HepG2 (cell line): ENCODE measurements around the gene TEKT5. TPM values are rescaled to one million over a fixed set of nuclear protein-coding genes. Genes with fewer than 3 reads are reported as not detected.

ENCODE experiments used
- ATAC-seq: fragments of 200-7000 bp; cut with Tn5 transposase; 3 replicates; pipeline ENCODE4 v1.9.1; 2020; ENCODE audit warnings: mild to moderate bottlenecking, moderate library complexity
- BruUV-seq: library from RNA; stranded (reverse); fragments of 400-500 nt; replicated peaks from 2 replicates; lab custom pipeline; 2021; lab: Mats Ljungman, UMichigan
- CTCF ChIA-PET: fragments of 300-600 bp; formaldehyde crosslinking; extraction: SDS; loops from one replicate; lab custom pipeline; 2021; ENCODE audit warnings: low total read pairs, inconsistent platforms, low intra/inter-chr PET ratio; lab: Yijun Ruan, JAX
- POLR2A ChIA-PET: fragments of 350-600 bp; sonication (Branson Sonifier 250); formaldehyde crosslinking; loops from one replicate; lab custom pipeline; 2020; ENCODE audit warnings: antibody characterized with exemption, inconsistent platforms; lab: Yijun Ruan, JAX
- DNase-seq: peaks from one replicate; pipeline ENCODE4 v3.0.0-alpha.2; 2015; ENCODE audit warnings: low spot score
- FAIRE-seq: peaks from 3 replicates; lab custom pipeline; 2011; peaks lifted over from hg19 to GRCh38; lab: Jason Lieb, UNC
- H2AFZ ChIP-seq: one replicate; pipeline ENCODE4 v1.6.1; 2011; ENCODE audit warnings: low read length, inconsistent platforms
- H3K27ac ChIP-seq: fragments of 300-600 bp; 3 replicates; pipeline ENCODE4 v1.8.0; 2011; ENCODE audit warnings: mixed run types, mild to moderate bottlenecking, mixed read lengths, low read length, inconsistent platforms; ENCODE audit not compliant: insufficient read depth; ENCODE audit errors: extremely low read length
- H3K27me3 ChIP-seq, 2 experiments: fragments of 200-600 bp in 1 of 2; 2 replicates in 1 of 2; 3 replicates in 1 of 2; pipeline versions ENCODE4 v1.6.0 to v1.8.0; 2011; ENCODE audit warnings: low read length in 2 of 2, mild to moderate bottlenecking in 2 of 2, moderate library complexity in 2 of 2, inconsistent platforms in 1 of 2; ENCODE audit not compliant: insufficient read depth in 2 of 2, control insufficient read depth in 1 of 2
- H3K36me3 ChIP-seq, 2 experiments: fragments of 200-600 bp in 1 of 2; replicated peaks in 1 of 2; 2 replicates in 1 of 2; 3 replicates in 1 of 2; pipeline versions ENCODE4 v1.5.1 to v1.8.0; 2011; ENCODE audit warnings: low read length in 2 of 2, inconsistent platforms in 1 of 2; ENCODE audit not compliant: insufficient read depth in 2 of 2, control insufficient read depth in 1 of 2
- H3K4me1 ChIP-seq: 2 replicates; pipeline ENCODE4 v1.5.1; 2012; ENCODE audit warnings: low read length, inconsistent platforms; ENCODE audit not compliant: insufficient read depth
- H3K4me2 ChIP-seq: 2 replicates; pipeline ENCODE4 v1.6.0; 2011; ENCODE audit warnings: low read depth, low read length, inconsistent platforms
- H3K4me3 ChIP-seq, 3 experiments: fragments of 200-600 bp in 1 of 3; sonication (generic), shearing (Covaris generic) in 1 of 3; replicated peaks in 1 of 3; 2 replicates each; pipeline ENCODE4 v1.5.1; 2011 to 2016; ENCODE audit warnings: low read length in 3 of 3, inconsistent platforms in 2 of 3, low read depth in 2 of 3, mild to moderate bottlenecking in 2 of 3, control low read depth in 1 of 3, mixed read lengths in 1 of 3; ENCODE audit not compliant: insufficient read depth in 1 of 3
- H3K79me2 ChIP-seq: one replicate; pipeline ENCODE4 v1.6.1; 2011; ENCODE audit warnings: low read length, inconsistent platforms; ENCODE audit not compliant: insufficient read depth
- H3K9ac ChIP-seq: 2 replicates; pipeline ENCODE4 v1.6.0; 2011; ENCODE audit warnings: mild to moderate bottlenecking, low read depth, low read length, inconsistent platforms; ENCODE audit not compliant: insufficient read depth
- H3K9me3 ChIP-seq: 2 replicates; pipeline ENCODE4 v1.5.1; 2012; ENCODE audit warnings: mild to moderate bottlenecking, low read length
- H4K20me1 ChIP-seq: 2 replicates; pipeline ENCODE4 v1.6.0; 2011; ENCODE audit warnings: inconsistent platforms, mild to moderate bottlenecking, low read length, moderate library complexity; ENCODE audit not compliant: insufficient read depth
- ETV6 ChIP-seq: sonication (generic); formaldehyde crosslinking; conservative IDR thresholded peaks from 2 replicates; pipeline ENCODE4 v1.4.0; 2020; ENCODE audit warnings: missing genetic modification reagents
- GTF3A ChIP-seq: sonication (generic); formaldehyde crosslinking; conservative IDR thresholded peaks from 2 replicates; pipeline ENCODE4 v1.4.0; 2020; ENCODE audit warnings: mild to moderate bottlenecking, missing genetic modification reagents
- HDAC6 ChIP-seq: fragments of 200-600 bp; sonication (generic); IDR thresholded peaks from 2 replicates; pipeline ENCODE4 v1.7.0; 2017; ENCODE audit warnings: mild to moderate bottlenecking, antibody characterized with exemption, low read length, low read depth
- POLR2AphosphoS2 ChIP-seq: IDR thresholded peaks from 2 replicates; pipeline ENCODE4 v1.6.1; 2011; ENCODE audit warnings: low read depth, low read length, improper control_type of control experiment
- RORA ChIP-seq: sonication (generic); formaldehyde crosslinking; IDR thresholded peaks from 2 replicates; pipeline ENCODE4 v1.5.0; 2020; ENCODE audit warnings: mild to moderate bottlenecking, missing genetic modification reagents, moderate library complexity
- TBL1XR1 ChIP-seq: fragments of 150-350 bp; IDR thresholded peaks from 2 replicates; pipeline ENCODE4 v1.6.1; 2014; ENCODE audit warnings: borderline replicate concordance, low read length; ENCODE audit not compliant: partially characterized antibody
- ZBTB3 ChIP-seq: sonication (generic); formaldehyde crosslinking; IDR thresholded peaks from 2 replicates; pipeline ENCODE4 v1.4.0; 2020; ENCODE audit warnings: low read depth, mild to moderate bottlenecking, moderate library complexity, missing genetic modification reagents, borderline replicate concordance
- ZFP36L1 ChIP-seq: sonication (generic); formaldehyde crosslinking; IDR thresholded peaks from 2 replicates; pipeline ENCODE4 v1.8.0; 2022; ENCODE audit warnings: mild to moderate bottlenecking, missing genetic modification reagents, moderate library complexity
- ZNF558 ChIP-seq: sonication (generic); formaldehyde crosslinking; IDR thresholded peaks from 2 replicates; pipeline ENCODE4 v1.9.0; 2022; ENCODE audit warnings: mild to moderate bottlenecking, missing genetic modification reagents, borderline replicate concordance
- ZNF567 ChIP-seq: sonication (generic); formaldehyde crosslinking; IDR thresholded peaks from 2 replicates; pipeline ENCODE4 v1.8.1; 2023; ENCODE audit warnings: mild to moderate bottlenecking, missing genetic modification reagents, borderline replicate concordance
- ZNF615 ChIP-seq: sonication (generic); formaldehyde crosslinking; IDR thresholded peaks from 2 replicates; pipeline ENCODE4 v1.5.0; 2020; ENCODE audit warnings: mild to moderate bottlenecking, missing genetic modification reagents, borderline replicate concordance
- ZNF788 ChIP-seq: sonication (generic); formaldehyde crosslinking; IDR thresholded peaks from 2 replicates; pipeline ENCODE4 v1.5.0; 2020; ENCODE audit warnings: mild to moderate bottlenecking, missing genetic modification reagents, borderline replicate concordance
- WGBS: methylation state at CpG from one replicate; pipeline ENCODE4 v1.1.6; 2017; ENCODE audit warnings: low lambda C conversion rate; 5-methylcytosine and 5-hydroxymethylcytosine counted together
- in situ Hi-C: cut with HindIII; loops from 2 replicates; pipeline ENCODE4 v1.10.0; 2017; ENCODE audit warnings: low pct_unique_long_range_greater_than_20kb; ENCODE audit not compliant: extremely low pct_ligation_motif_present
- intact Hi-C: fragments of 100-400 bp; cut with micrococcal nuclease; formaldehyde crosslinking; loops from one replicate; pipeline ENCODE4 v1.10.0; 2022; ENCODE audit not compliant: unreplicated experiment
- polyA plus RNA-seq, 8 experiments: library from polyadenylated mRNA; depleted of rRNA in 3 of 8; stranded (reverse) in 7 of 8; unstranded in 1 of 8; fragments of >200 nt; fragmentation: Illumina TruSeq in 4 of 8; extraction: Trizol in 4 of 8; gene quantifications; 2 replicates each; pipeline versions ENCODE4 v1.2.1 to v1.2.3, GENCODE V29; 2011 to 2016; ENCODE audit warnings: low read depth in 4 of 8, missing spikeins in 1 of 8, mixed read lengths in 1 of 8; ENCODE audit not compliant: insufficient read depth in 1 of 8
- total RNA-seq, 5 experiments: library from RNA; depleted of rRNA; stranded (reverse); fragments of >200 nt; fragmentation: Illumina TruSeq; extraction: Trizol; gene quantifications; 2 replicates each; pipeline ENCODE4 v1.2.3, GENCODE V29; 2016; ENCODE audit warnings: low read depth in 1 of 5
- TF ChIP-seq, protein P1 (sequence below): IDR thresholded peaks from 2 replicates; pipeline ENCODE4 v1.6.1; 2016; ENCODE audit warnings: low read depth, borderline replicate concordance
- TF ChIP-seq, protein P2 (sequence below): sonication (generic); formaldehyde crosslinking; IDR thresholded peaks from 2 replicates; pipeline ENCODE4 v1.4.0; 2020; ENCODE audit warnings: mild to moderate bottlenecking, low read depth, missing genetic modification reagents
- TF ChIP-seq, protein P3 (sequence below): sonication (generic); formaldehyde crosslinking; IDR thresholded peaks from 2 replicates; pipeline ENCODE4 v1.8.1; 2023; ENCODE audit warnings: mild to moderate bottlenecking, missing genetic modification reagents

Gene TEKT5
- total and polyA plus RNA-seq, 2 of the 13 experiments (the other 11 are each of a cell fraction or from before 2014, with no cell fraction given), result 0.16 TPM; not detected in 1

DNA sequence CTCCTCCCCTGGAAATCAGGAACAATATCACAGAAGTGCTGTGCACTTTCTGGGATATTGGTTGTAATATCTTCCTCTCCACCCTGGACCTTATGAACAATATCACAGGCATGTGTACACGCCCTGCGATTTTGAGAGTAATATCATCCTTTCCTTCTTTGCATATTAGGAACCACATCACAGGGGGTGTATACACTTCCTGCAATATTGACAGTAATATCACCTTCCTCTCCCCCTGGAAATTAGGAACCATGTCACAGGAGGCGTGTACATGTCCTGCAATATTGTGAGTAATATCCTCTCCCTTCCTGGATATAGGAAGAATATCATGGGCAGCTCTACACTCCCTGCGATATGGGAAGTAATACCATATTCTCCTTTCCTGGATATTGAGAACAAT, 14.2 kb upstream of the TEKT5 start:
- in situ Hi-C loops, result no loop called here
- FAIRE-seq, result no peak
- TF ChIP-seq ZNF567 (CRISPR knock-in tag), result no peak
- no peak for TF ChIP-seq RORA
- TF ChIP-seq ZNF788 (CRISPR knock-in tag), result no peak
- TF ChIP-seq, protein P1, sequence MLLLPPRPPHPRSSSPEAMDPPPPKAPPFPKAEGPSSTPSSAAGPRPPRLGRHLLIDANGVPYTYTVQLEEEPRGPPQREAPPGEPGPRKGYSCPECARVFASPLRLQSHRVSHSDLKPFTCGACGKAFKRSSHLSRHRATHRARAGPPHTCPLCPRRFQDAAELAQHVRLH (CRISPR knock-in tag), result no peak
- no peak for TF ChIP-seq POLR2AphosphoS2
- no peak for TF ChIP-seq ZNF615 (CRISPR knock-in tag)
- TF ChIP-seq, protein P2, sequence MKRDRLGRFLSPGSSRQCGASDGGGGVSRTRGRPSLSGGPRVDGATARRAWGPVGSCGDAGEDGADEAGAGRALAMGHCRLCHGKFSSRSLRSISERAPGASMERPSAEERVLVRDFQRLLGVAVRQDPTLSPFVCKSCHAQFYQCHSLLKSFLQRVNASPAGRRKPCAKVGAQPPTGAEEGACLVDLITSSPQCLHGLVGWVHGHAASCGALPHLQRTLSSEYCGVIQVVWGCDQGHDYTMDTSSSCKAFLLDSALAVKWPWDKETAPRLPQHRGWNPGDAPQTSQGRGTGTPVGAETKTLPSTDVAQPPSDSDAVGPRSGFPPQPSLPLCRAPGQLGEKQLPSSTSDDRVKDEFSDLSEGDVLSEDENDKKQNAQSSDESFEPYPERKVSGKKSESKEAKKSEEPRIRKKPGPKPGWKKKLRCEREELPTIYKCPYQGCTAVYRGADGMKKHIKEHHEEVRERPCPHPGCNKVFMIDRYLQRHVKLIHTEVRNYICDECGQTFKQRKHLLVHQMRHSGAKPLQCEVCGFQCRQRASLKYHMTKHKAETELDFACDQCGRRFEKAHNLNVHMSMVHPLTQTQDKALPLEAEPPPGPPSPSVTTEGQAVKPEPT (CRISPR knock-in tag), result no peak
- TF ChIP-seq GTF3A (CRISPR knock-in tag), result no peak
- TF ChIP-seq HDAC6, result no peak
- no peak for TF ChIP-seq ZFP36L1 (CRISPR knock-in tag)
- TF ChIP-seq ZBTB3 (CRISPR knock-in tag), result no peak
- no peak for TF ChIP-seq ZNF558
- TF ChIP-seq, protein P3, sequence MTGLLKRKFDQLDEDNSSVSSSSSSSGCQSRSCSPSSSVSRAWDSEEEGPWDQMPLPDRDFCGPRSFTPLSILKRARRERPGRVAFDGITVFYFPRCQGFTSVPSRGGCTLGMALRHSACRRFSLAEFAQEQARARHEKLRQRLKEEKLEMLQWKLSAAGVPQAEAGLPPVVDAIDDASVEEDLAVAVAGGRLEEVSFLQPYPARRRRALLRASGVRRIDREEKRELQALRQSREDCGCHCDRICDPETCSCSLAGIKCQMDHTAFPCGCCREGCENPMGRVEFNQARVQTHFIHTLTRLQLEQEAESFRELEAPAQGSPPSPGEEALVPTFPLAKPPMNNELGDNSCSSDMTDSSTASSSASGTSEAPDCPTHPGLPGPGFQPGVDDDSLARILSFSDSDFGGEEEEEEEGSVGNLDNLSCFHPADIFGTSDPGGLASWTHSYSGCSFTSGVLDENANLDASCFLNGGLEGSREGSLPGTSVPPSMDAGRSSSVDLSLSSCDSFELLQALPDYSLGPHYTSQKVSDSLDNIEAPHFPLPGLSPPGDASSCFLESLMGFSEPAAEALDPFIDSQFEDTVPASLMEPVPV (CRISPR knock-in tag), result no peak
- TF ChIP-seq TBL1XR1, result no peak
- no peak for TF ChIP-seq ETV6 (CRISPR knock-in tag)

More for the DNA sequence above, 14.2 kb upstream of the TEKT5 start:
- intact Hi-C loops, result no loop called here
- Histone ChIP-seq H3K9me3 (peaks cover 11% of the 10 kb centered on the region; the same call in 1 of the 2 replicates), H3K27ac (no peak overlapping the region), H3K4me1 (no peaks in the 10 kb centered on the region), H3K79me2 (no peaks in the 10 kb centered on the region), H2AFZ (no peak overlapping the region), H3K4me3 (no peak overlapping the region), H3K27me3 (no peaks in the 10 kb centered on the region), H3K9ac (no peak overlapping the region), H3K36me3 (no peaks in the 10 kb centered on the region), H3K4me2 (no peak overlapping the region), H4K20me1 (no peaks in the 10 kb centered on the region)
- POLR2A ChIA-PET, result no interaction called here
- DNase-seq, result no peak
- CTCF ChIA-PET, result no interaction called here
- no peak for ATAC-seq
- BruUV-seq, result no TSS peak
- 23% methylated on average over 4 of the region's 4 CpGs for WGBS
